ENCODE data around the gene FNDC11. TPM values are rescaled to one million over a fixed set of nuclear protein-coding genes. Genes with fewer than 3 reads are reported as not detected.

The FNDC11 gene
- total RNA-seq (1 to 10 TPM; 1.7 to 1.8 TPM), total RNA-seq (0 to 2.4 (median 0.43) reads per million in 172 experiments)
- polyA plus RNA-seq (2013, experiment 1 of 2): 0.43 TPM
- polyA plus RNA-seq (2013, experiment 2 of 2): 0.80 TPM

- peak within 1 kb of the TSS; percentile 73 to 82 for H3K27ac ChIP-seq (ENCODE audit: low read depth in 1 of 2, low read length in 2 of 2)
- H3K4me3 ChIP-seq (ENCODE audit: low read length): peak within 1 kb of the TSS; percentile 68
- H3K4me1 Mint-ChIP-seq (ENCODE audit: low read depth): peaks cover 18% of the 10 kb centered on the region
- DNase-seq: peak in 7 of 14 experiments; percentile 12 to 62 (median 43)
- peak within 1 kb of the TSS; percentile 91 for H3K27ac Mint-ChIP-seq
- no peak for TF ChIP-seq CTCF (IDR thresholded peaks at IDR 0.05)
- ChIA-PET CTCF (no interaction called here), POLR2A (interaction anchor here (0.9 to 2.6 kb wide), 5 partner anchors 14 to 143 kb away, joined by 3 to 21 read pairs (median 4); partner anchors contain the start of gene GMEB2)
- peaks cover 35% of the 10 kb centered on the region for H3K4me1 ChIP-seq (ENCODE audit: insufficient read depth, low read length)
- peak within 1 kb of the TSS; percentile 90 for H3K4me3 Mint-ChIP-seq
- no peaks in the 10 kb centered on the region for H3K9me3 Mint-ChIP-seq
- no peak for ATAC-seq (ENCODE audit: poor library complexity)
- no peaks in the 10 kb centered on the region for H3K27me3 ChIP-seq (ENCODE audit: control insufficient read depth in 1 of 2, insufficient read depth in 2 of 2, low read length in 2 of 2)
- H3K36me3 ChIP-seq (ENCODE audit: insufficient read depth, low read length): no peaks in the 10 kb centered on the region
- H3K36me3 Mint-ChIP-seq (ENCODE audit: low read depth): peaks cover 2% of the 10 kb centered on the region
- intact Hi-C loops (cut with DNase I, micrococcal nuclease): loop anchor here (1.0 to 2.0 kb wide), 4 partner anchors 15 to 311 kb away; partner anchors contain the start of genes PPDPF (in 1 of the 2) and TPD52L2 (in 1 of the 2)
- no peaks in the 10 kb centered on the region for H3K27me3 Mint-ChIP-seq
- H3K9me3 ChIP-seq (ENCODE audit: control insufficient read depth in 1 of 2, insufficient read depth in 1 of 2, low read length in 2 of 2): peaks cover 0 to 3% of the 10 kb centered on the region in 2 experiments
Measured at GRCh38 chr20:63553933-63554290, at the start of gene FNDC11. FNDC11 (plus strand) TSS chr20:63554159; CDS start chr20:63555664, 1,505 bp downstream.

GRCh38 chr20:63504642-63505041 is 49.3 kb upstream of the FNDC11 start:
- Mint-ChIP-seq H3K27ac (no peak overlapping the region), H3K27me3 (peaks cover 37% of the 10 kb centered on the region), H3K9me3 (peaks cover 2% of the 10 kb centered on the region), H3K4me3 (no peak overlapping the region), H3K4me1 (ENCODE audit: low read depth) (no peaks in the 10 kb centered on the region), H3K36me3 (ENCODE audit: low read depth) (no peaks in the 10 kb centered on the region)
- POLR2A ChIA-PET: no interaction called here
- H3K27ac ChIP-seq (ENCODE audit: low read depth in 1 of 2, low read length in 2 of 2): no peak overlapping the region
- H3K27me3 ChIP-seq (ENCODE audit: control insufficient read depth in 1 of 2, insufficient read depth in 2 of 2, low read length in 2 of 2): peaks cover 4 to 21% of the 10 kb centered on the region in 2 experiments
- peaks cover 13 to 41% of the 10 kb centered on the region in 2 experiments for H3K9me3 ChIP-seq (ENCODE audit: control insufficient read depth in 1 of 2, insufficient read depth in 1 of 2, low read length in 2 of 2)
- no peak for TF ChIP-seq CTCF (IDR thresholded peaks at IDR 0.05)
- intact Hi-C loops (cut with DNase I, micrococcal nuclease): no loop called here
- no peak overlapping the region for H3K4me3 ChIP-seq (ENCODE audit: low read length)
- H3K4me1 ChIP-seq (ENCODE audit: insufficient read depth, low read length): peaks cover 8% of the 10 kb centered on the region
- no peak for DNase-seq
- no peaks in the 10 kb centered on the region for H3K36me3 ChIP-seq (ENCODE audit: insufficient read depth, low read length)
- CTCF ChIA-PET: no interaction called here
- ATAC-seq (ENCODE audit: poor library complexity): no peak

- Histone ChIP-seq H3K36me3 (ENCODE audit: insufficient read depth, low read length) (no peaks in the 10 kb centered on the region), H3K9me3 (ENCODE audit: control insufficient read depth in 1 of 2, insufficient read depth in 1 of 2, low read length in 2 of 2) (peaks cover 13 to 35% of the 10 kb centered on the region in 2 experiments), H3K4me3 (ENCODE audit: low read length) (no peak overlapping the region), H3K27ac (ENCODE audit: low read depth in 1 of 2, low read length in 2 of 2) (no peak overlapping the region), H3K4me1 (ENCODE audit: insufficient read depth, low read length) (peaks cover 6% of the 10 kb centered on the region), H3K27me3 (ENCODE audit: control insufficient read depth in 1 of 2, insufficient read depth in 2 of 2, low read length in 2 of 2) (peaks cover 0 to 16% of the 10 kb centered on the region in 2 experiments)
- H3K27me3 Mint-ChIP-seq: peaks cover 44% of the 10 kb centered on the region
- POLR2A ChIA-PET: no interaction called here
- ATAC-seq (ENCODE audit: poor library complexity) (no peak), DNase-seq (no peak)
- H3K9me3 Mint-ChIP-seq: peaks cover 2% of the 10 kb centered on the region
- no peak overlapping the region for H3K4me3 Mint-ChIP-seq
- H3K4me1 Mint-ChIP-seq (ENCODE audit: low read depth): no peaks in the 10 kb centered on the region
- no peak for TF ChIP-seq CTCF (IDR thresholded peaks at IDR 0.05)
- H3K36me3 Mint-ChIP-seq (ENCODE audit: low read depth): no peaks in the 10 kb centered on the region
- CTCF ChIA-PET: no interaction called here
- intact Hi-C loops (cut with DNase I, micrococcal nuclease): no loop called here
- no peak overlapping the region for H3K27ac Mint-ChIP-seq
Measured at GRCh38 chr20:63505281-63505680, 48.7 kb upstream of the FNDC11 start.
